GM23338 (cell line): ENCODE measurements around the gene MAPK11. TPM values are rescaled to one million over a fixed set of nuclear protein-coding genes. Genes with fewer than 3 reads are reported as not detected.
A peak's percentile ranks its signal among the peaks of the same experiment; 100 is the strongest.

Experiments
- ATAC-seq: fragments of 200-7000 bp; cut with Tn5 transposase; 3 replicates; pipeline ENCODE4 v1.9.1; 2020
- DNase-seq: peaks from one replicate; pipeline ENCODE4 v3.0.0-alpha.2; 2015; ENCODE audit warnings: low spot score
- H2AFZ ChIP-seq: fragments of 200-600 bp; sonication (generic); 2 replicates; pipeline ENCODE4 v1.8.0; 2016; ENCODE audit warnings: antibody characterized with exemption, mild to moderate bottlenecking, moderate library complexity
- H3F3A ChIP-seq: fragments of 200-600 bp; sonication (generic); replicated peaks from 2 replicates; pipeline ENCODE4 v1.8.0; 2017; ENCODE audit warnings: antibody characterized with exemption, mixed run types, low read depth
- H3K27ac ChIP-seq: fragments of 200-600 bp; sonication (generic); 2 replicates; pipeline ENCODE4 v1.6.1; 2016; ENCODE audit warnings: low read depth
- H3K27me3 ChIP-seq: fragments of 200-600 bp; sonication (generic); 2 replicates; pipeline ENCODE4 v1.8.0; 2016; ENCODE audit warnings: mild to moderate bottlenecking, mixed run types, moderate library complexity; ENCODE audit not compliant: insufficient read depth
- H3K36me3 ChIP-seq: fragments of 200-600 bp; sonication (generic); 2 replicates; pipeline ENCODE4 v1.8.0; 2016; ENCODE audit warnings: mild to moderate bottlenecking; ENCODE audit not compliant: insufficient read depth
- H3K4me1 ChIP-seq: fragments of 200-600 bp; sonication (generic); 2 replicates; pipeline ENCODE4 v1.8.0; 2016; ENCODE audit warnings: mild to moderate bottlenecking, moderate library complexity; ENCODE audit not compliant: insufficient read depth
- H3K4me2 ChIP-seq: fragments of 200-600 bp; sonication (generic); 2 replicates; pipeline ENCODE4 v1.7.1; 2017; ENCODE audit warnings: mixed run types
- H3K4me3 ChIP-seq: fragments of 200-600 bp; sonication (generic); 2 replicates; pipeline ENCODE4 v1.6.1; 2016; ENCODE audit warnings: mixed run types
- H3K79me2 ChIP-seq: fragments of 200-600 bp; sonication (generic); replicated peaks from 2 replicates; pipeline ENCODE4 v1.8.0; 2017; ENCODE audit warnings: mild to moderate bottlenecking; ENCODE audit not compliant: insufficient read depth
- H3K9me2 ChIP-seq: fragments of 200-600 bp; sonication (generic); 2 replicates; pipeline ENCODE4 v1.8.0; 2017; ENCODE audit not compliant: insufficient read depth
- H4K20me1 ChIP-seq: fragments of 200-600 bp; sonication (generic); replicated peaks from 2 replicates; pipeline ENCODE4 v1.8.0; 2017; ENCODE audit warnings: mild to moderate bottlenecking; ENCODE audit not compliant: insufficient read depth
- H3K27ac Mint-ChIP-seq: 2 replicates; pipeline ENCODE4 v1.8.0; 2020; ENCODE audit warnings: inconsistent platforms, mild to moderate bottlenecking, moderate library complexity, mixed read lengths
- H3K27me3 Mint-ChIP-seq: 3 replicates; pipeline ENCODE4 v1.8.0; 2022; ENCODE audit warnings: low read depth, mild to moderate bottlenecking, moderate library complexity, mixed read lengths, inconsistent platforms; ENCODE audit not compliant: insufficient read depth, poor library complexity
- H3K36me3 Mint-ChIP-seq: 3 replicates; pipeline ENCODE4 v1.8.0; 2021; ENCODE audit warnings: low read depth, mild to moderate bottlenecking, inconsistent platforms, moderate library complexity, mixed read lengths
- H3K4me1 Mint-ChIP-seq: 3 replicates; pipeline ENCODE4 v1.8.0; 2020; ENCODE audit warnings: mild to moderate bottlenecking, inconsistent platforms, mixed read lengths
- H3K4me3 Mint-ChIP-seq: 3 replicates; pipeline ENCODE4 v1.8.0; 2021; ENCODE audit warnings: moderate library complexity, mild to moderate bottlenecking, inconsistent platforms, mixed read lengths
- H3K9me3 Mint-ChIP-seq: 3 replicates; pipeline ENCODE4 v1.8.0; 2020; ENCODE audit warnings: moderate library complexity, mild to moderate bottlenecking, inconsistent platforms, mixed read lengths
- CREB1 ChIP-seq: fragments of 250-450 bp; sonication (Bioruptor Pico); IDR thresholded peaks from 2 replicates; pipeline ENCODE4 v1.5.0; 2020; ENCODE audit warnings: low read depth, mild to moderate bottlenecking, moderate library complexity
- EZH2 ChIP-seq: fragments of 200-600 bp; sonication (generic); IDR thresholded peaks from one replicate; pipeline ENCODE4 v1.8.0; 2017; ENCODE audit warnings: antibody characterized with exemption, mild to moderate bottlenecking, low read depth; ENCODE audit not compliant: unreplicated experiment
- NANOG ChIP-seq: IDR thresholded peaks from 2 replicates; pipeline ENCODE4 v1.6.1; 2016; ENCODE audit warnings: antibody characterized with exemption, borderline replicate concordance
- ZNF331 ChIP-seq: fragments of 250-450 bp; sonication (Bioruptor Pico); IDR thresholded peaks from 2 replicates; pipeline ENCODE4 v1.5.0; 2020; ENCODE audit warnings: low read depth, mild to moderate bottlenecking, moderate library complexity
- polyA plus RNA-seq: library from polyadenylated mRNA; unstranded; fragments of >200 nt; fragmentation: Nextera tagmentation; extraction: Ambion mirVana; gene quantifications from 2 replicates; pipeline ENCODE4 v1.2.1, GENCODE V29; 2016
- total RNA-seq: library from RNA; depleted of rRNA; stranded (reverse); fragments of >200 nt; shearing (Covaris generic); gene quantifications from 2 replicates; pipeline ENCODE4 v1.2.3, GENCODE V29; 2014
- TF ChIP-seq, protein P1 (sequence below): IDR thresholded peaks from one replicate; pipeline ENCODE4 v1.6.1; 2018; ENCODE audit warnings: antibody characterized with exemption; ENCODE audit not compliant: unreplicated experiment
- TF ChIP-seq, protein P2 (sequence below): fragments of 250-450 bp; sonication (Bioruptor Pico); IDR thresholded peaks from 2 replicates; pipeline ENCODE4 v1.5.0; 2020; ENCODE audit warnings: mild to moderate bottlenecking, moderate library complexity

MAPK11 gene
- total and polyA plus RNA-seq, 2 experiments from 2014 or later, result 0.34 to 1.9 TPM

DNA sequence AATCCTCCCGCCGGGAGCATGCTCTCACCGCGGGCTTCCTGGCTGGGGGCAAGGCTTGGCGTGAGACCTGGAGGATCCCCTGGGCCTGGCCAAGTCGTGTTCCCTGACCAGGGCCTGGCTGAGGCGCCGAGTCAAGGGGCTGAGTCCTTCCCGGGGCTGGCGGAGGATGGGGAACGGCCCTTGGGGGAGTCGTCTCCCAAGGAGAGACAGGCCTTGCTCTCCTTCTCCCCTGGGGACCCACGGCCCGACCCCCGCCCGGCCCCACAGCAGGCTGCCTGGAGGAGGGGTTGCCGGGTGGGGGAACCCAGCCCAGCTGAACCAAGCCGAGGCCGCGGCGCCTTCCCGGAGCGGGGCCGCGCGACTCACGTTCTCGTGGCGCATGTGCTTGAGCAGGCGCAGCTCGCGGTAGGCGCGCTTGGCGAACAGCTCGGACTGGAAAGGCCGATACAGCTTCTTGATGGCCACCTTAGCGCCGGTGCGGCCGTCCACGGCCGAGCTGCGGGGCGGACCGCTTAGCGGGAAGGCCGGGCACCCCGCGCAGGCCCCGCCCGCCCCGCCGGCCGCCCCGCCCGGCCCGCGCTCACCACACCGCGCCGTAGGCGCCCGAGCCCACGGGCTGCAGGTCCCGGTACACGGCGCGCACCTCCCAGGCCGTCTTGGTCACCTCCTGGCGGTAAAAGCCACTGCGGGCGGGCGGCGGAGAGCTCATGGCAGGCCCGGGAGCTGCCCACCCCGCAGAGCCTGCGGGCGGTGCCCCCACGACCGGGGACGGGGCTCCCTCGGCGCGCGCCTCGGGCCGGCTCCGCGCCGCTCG is 9.2 kb downstream of the MAPK11 start:
- Histone ChIP-seq H3K27me3 (peaks cover 24% of the 10 kb centered on the region), H3F3A (no peaks in the 10 kb centered on the region), H3K4me1 (peaks cover 7% of the 10 kb centered on the region), H3K79me2 (no peaks in the 10 kb centered on the region), H3K9me2 (no peaks in the 10 kb centered on the region), H3K27ac (no peak overlapping the region), H3K4me3 (peak overlapping the region; percentile 64), H2AFZ (0 out of 2 replicates have a peak overlapping the region, but pooled peaks have one; percentile 72), H4K20me1 (no peaks in the 10 kb centered on the region), H3K36me3 (no peaks in the 10 kb centered on the region), H3K4me2 (peak overlapping the region; percentile 82)
- Mint-ChIP-seq H3K4me1 (peaks cover 6% of the 10 kb centered on the region; the same call in 2 of the 3 replicates), H3K27me3 (peaks cover 24% of the 10 kb centered on the region), H3K36me3 (no peaks in the 10 kb centered on the region), H3K9me3 (no peaks in the 10 kb centered on the region), H3K4me3 (peak overlapping the region; percentile 61), H3K27ac (no peak overlapping the region)
- DNase-seq, result peak; percentile 59
- ATAC-seq, result peak; percentile 32
- TF ChIP-seq EZH2, result peak; percentile 59
- TF ChIP-seq, protein P1, sequence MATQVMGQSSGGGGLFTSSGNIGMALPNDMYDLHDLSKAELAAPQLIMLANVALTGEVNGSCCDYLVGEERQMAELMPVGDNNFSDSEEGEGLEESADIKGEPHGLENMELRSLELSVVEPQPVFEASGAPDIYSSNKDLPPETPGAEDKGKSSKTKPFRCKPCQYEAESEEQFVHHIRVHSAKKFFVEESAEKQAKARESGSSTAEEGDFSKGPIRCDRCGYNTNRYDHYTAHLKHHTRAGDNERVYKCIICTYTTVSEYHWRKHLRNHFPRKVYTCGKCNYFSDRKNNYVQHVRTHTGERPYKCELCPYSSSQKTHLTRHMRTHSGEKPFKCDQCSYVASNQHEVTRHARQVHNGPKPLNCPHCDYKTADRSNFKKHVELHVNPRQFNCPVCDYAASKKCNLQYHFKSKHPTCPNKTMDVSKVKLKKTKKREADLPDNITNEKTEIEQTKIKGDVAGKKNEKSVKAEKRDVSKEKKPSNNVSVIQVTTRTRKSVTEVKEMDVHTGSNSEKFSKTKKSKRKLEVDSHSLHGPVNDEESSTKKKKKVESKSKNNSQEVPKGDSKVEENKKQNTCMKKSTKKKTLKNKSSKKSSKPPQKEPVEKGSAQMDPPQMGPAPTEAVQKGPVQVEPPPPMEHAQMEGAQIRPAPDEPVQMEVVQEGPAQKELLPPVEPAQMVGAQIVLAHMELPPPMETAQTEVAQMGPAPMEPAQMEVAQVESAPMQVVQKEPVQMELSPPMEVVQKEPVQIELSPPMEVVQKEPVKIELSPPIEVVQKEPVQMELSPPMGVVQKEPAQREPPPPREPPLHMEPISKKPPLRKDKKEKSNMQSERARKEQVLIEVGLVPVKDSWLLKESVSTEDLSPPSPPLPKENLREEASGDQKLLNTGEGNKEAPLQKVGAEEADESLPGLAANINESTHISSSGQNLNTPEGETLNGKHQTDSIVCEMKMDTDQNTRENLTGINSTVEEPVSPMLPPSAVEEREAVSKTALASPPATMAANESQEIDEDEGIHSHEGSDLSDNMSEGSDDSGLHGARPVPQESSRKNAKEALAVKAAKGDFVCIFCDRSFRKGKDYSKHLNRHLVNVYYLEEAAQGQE, result no peak

DNA sequence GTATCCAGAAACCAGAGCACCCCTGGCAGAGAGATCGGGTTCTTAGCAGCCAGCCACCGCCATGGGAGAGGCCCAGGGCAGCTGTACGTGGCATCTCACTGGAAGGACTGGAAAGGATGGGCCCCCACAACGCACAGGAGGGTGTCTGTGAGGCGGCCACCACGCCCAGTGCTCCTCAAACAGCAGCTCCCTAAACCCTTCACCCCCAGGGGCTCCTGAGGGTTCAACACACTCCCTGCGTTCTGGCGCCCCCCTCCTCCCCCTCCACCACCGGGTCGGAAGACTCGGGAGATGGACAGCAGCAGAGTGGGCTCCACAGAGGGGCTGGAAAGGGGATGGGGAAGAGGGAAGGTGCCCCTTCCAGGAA is 9.8 kb downstream of the MAPK11 start:
- TF ChIP-seq NANOG (no peak), CREB1 (CRISPR knock-in tag) (no peak)
- Mint-ChIP-seq H3K36me3 (no peaks in the 10 kb centered on the region), H3K27ac (no peak overlapping the region), H3K4me1 (peaks cover 6% of the 10 kb centered on the region; the same call in 2 of the 3 replicates), H3K9me3 (no peaks in the 10 kb centered on the region), H3K27me3 (peaks cover 23% of the 10 kb centered on the region), H3K4me3 (peak overlapping the region; percentile 61)
- H3K4me2 ChIP-seq, result peak overlapping the region; percentile 82
- H3K9me2 ChIP-seq, result no peaks in the 10 kb centered on the region
- peak overlapping the region; percentile 64 for H3K4me3 ChIP-seq
- no peaks in the 10 kb centered on the region for H3K36me3 ChIP-seq
- H3F3A ChIP-seq, result no peaks in the 10 kb centered on the region
- H3K4me1 ChIP-seq, result peaks cover 7% of the 10 kb centered on the region
- no peaks in the 10 kb centered on the region for H4K20me1 ChIP-seq
- no peak overlapping the region for H3K27ac ChIP-seq
- H2AFZ ChIP-seq, result 0 out of 2 replicates have a peak overlapping the region, but pooled peaks have one; percentile 72
- peaks cover 23% of the 10 kb centered on the region for H3K27me3 ChIP-seq
- ATAC-seq (no peak), DNase-seq (no peak)
- H3K79me2 ChIP-seq, result no peaks in the 10 kb centered on the region

DNA sequence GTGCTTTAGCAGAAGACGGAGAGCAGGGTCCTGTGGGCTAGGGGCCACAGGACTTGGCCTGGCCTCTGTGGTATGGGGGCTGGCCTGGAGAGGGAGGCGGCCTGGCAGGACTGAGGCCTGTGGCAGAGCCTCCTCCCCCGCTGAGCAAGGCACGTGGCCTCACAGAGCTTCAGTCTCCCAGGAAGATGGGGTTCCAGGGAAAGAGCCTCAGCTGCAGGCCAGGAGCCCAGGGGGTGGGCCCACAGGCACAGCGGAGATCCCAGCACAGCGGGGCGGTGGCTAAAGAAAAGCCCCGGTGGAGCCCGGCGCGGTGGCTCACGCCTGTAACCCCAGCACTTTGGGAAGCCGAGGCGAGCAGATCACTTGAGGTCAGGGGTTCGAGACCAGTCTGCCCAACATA is 10.9 kb downstream of the MAPK11 start:
- no peak overlapping the region for H3K4me3 Mint-ChIP-seq
- Histone ChIP-seq H3K4me3 (no peak overlapping the region), H3K27me3 (peaks cover 23% of the 10 kb centered on the region), H3K4me2 (no peak overlapping the region), H3K79me2 (no peaks in the 10 kb centered on the region), H3K27ac (no peak overlapping the region), H4K20me1 (no peaks in the 10 kb centered on the region), H3K4me1 (peaks cover 7% of the 10 kb centered on the region), H3K36me3 (no peaks in the 10 kb centered on the region), H3F3A (no peaks in the 10 kb centered on the region), H2AFZ (no peak overlapping the region), H3K9me2 (no peaks in the 10 kb centered on the region)
- peaks cover 21% of the 10 kb centered on the region for H3K27me3 Mint-ChIP-seq
- H3K27ac Mint-ChIP-seq, result no peak overlapping the region
- H3K36me3 Mint-ChIP-seq, result no peaks in the 10 kb centered on the region
- DNase-seq (no peak), ATAC-seq (no peak)
- peaks cover 6% of the 10 kb centered on the region; the same call in 2 of the 3 replicates for H3K4me1 Mint-ChIP-seq
- H3K9me3 Mint-ChIP-seq, result no peaks in the 10 kb centered on the region
- TF ChIP-seq, protein P2, sequence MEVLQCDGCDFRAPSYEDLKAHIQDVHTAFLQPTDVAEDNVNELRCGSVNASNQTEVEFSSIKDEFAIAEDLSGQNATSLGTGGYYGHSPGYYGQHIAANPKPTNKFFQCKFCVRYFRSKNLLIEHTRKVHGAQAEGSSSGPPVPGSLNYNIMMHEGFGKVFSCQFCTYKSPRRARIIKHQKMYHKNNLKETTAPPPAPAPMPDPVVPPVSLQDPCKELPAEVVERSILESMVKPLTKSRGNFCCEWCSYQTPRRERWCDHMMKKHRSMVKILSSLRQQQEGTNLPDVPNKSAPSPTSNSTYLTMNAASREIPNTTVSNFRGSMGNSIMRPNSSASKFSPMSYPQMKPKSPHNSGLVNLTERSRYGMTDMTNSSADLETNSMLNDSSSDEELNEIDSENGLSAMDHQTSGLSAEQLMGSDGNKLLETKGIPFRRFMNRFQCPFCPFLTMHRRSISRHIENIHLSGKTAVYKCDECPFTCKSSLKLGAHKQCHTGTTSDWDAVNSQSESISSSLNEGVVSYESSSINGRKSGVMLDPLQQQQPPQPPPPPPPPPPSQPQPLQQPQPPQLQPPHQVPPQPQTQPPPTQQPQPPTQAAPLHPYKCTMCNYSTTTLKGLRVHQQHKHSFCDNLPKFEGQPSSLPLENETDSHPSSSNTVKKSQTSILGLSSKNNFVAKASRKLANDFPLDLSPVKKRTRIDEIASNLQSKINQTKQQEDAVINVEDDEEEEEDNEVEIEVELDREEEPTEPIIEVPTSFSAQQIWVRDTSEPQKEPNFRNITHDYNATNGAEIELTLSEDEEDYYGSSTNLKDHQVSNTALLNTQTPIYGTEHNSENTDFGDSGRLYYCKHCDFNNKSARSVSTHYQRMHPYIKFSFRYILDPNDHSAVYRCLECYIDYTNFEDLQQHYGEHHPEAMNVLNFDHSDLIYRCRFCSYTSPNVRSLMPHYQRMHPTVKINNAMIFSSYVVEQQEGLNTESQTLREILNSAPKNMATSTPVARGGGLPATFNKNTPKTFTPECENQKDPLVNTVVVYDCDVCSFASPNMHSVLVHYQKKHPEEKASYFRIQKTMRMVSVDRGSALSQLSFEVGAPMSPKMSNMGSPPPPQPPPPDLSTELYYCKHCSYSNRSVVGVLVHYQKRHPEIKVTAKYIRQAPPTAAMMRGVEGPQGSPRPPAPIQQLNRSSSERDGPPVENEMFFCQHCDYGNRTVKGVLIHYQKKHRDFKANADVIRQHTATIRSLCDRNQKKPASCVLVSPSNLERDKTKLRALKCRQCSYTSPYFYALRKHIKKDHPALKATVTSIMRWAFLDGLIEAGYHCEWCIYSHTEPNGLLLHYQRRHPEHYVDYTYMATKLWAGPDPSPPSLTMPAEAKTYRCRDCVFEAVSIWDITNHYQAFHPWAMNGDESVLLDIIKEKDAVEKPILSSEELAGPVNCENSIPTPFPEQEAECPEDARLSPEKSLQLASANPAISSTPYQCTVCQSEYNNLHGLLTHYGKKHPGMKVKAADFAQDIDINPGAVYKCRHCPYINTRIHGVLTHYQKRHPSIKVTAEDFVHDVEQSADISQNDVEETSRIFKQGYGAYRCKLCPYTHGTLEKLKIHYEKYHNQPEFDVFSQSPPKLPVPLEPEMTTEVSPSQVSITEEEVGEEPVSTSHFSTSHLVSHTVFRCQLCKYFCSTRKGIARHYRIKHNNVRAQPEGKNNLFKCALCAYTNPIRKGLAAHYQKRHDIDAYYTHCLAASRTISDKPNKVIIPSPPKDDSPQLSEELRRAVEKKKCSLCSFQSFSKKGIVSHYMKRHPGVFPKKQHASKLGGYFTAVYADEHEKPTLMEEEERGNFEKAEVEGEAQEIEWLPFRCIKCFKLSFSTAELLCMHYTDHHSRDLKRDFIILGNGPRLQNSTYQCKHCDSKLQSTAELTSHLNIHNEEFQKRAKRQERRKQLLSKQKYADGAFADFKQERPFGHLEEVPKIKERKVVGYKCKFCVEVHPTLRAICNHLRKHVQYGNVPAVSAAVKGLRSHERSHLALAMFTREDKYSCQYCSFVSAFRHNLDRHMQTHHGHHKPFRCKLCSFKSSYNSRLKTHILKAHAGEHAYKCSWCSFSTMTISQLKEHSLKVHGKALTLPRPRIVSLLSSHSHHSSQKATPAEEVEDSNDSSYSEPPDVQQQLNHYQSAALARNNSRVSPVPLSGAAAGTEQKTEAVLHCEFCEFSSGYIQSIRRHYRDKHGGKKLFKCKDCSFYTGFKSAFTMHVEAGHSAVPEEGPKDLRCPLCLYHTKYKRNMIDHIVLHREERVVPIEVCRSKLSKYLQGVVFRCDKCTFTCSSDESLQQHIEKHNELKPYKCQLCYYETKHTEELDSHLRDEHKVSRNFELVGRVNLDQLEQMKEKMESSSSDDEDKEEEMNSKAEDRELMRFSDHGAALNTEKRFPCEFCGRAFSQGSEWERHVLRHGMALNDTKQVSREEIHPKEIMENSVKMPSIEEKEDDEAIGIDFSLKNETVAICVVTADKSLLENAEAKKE, result no peak
- no peak for TF ChIP-seq ZNF331 (CRISPR knock-in tag)
